Myometrial cell (primary cell): ENCODE measurements around the gene LRRC41. TPM values are rescaled to one million over a fixed set of nuclear protein-coding genes. Genes with fewer than 3 reads are reported as not detected.

ENCODE experiments used
- total RNA-seq: library from RNA; depleted of rRNA; stranded (reverse); fragments of >200 nt; gene quantifications from 2 replicates; pipeline ENCODE4 v1.2.3, GENCODE V29; 2015

The LRRC41 gene, protein sequence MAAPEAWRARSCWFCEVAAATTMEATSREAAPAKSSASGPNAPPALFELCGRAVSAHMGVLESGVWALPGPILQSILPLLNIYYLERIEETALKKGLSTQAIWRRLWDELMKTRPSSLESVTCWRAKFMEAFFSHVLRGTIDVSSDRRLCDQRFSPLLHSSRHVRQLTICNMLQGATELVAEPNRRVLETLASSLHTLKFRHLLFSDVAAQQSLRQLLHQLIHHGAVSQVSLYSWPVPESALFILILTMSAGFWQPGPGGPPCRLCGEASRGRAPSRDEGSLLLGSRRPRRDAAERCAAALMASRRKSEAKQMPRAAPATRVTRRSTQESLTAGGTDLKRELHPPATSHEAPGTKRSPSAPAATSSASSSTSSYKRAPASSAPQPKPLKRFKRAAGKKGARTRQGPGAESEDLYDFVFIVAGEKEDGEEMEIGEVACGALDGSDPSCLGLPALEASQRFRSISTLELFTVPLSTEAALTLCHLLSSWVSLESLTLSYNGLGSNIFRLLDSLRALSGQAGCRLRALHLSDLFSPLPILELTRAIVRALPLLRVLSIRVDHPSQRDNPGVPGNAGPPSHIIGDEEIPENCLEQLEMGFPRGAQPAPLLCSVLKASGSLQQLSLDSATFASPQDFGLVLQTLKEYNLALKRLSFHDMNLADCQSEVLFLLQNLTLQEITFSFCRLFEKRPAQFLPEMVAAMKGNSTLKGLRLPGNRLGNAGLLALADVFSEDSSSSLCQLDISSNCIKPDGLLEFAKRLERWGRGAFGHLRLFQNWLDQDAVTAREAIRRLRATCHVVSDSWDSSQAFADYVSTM
- total RNA-seq: 119 and 146 TPM in 2 replicates

DNA sequence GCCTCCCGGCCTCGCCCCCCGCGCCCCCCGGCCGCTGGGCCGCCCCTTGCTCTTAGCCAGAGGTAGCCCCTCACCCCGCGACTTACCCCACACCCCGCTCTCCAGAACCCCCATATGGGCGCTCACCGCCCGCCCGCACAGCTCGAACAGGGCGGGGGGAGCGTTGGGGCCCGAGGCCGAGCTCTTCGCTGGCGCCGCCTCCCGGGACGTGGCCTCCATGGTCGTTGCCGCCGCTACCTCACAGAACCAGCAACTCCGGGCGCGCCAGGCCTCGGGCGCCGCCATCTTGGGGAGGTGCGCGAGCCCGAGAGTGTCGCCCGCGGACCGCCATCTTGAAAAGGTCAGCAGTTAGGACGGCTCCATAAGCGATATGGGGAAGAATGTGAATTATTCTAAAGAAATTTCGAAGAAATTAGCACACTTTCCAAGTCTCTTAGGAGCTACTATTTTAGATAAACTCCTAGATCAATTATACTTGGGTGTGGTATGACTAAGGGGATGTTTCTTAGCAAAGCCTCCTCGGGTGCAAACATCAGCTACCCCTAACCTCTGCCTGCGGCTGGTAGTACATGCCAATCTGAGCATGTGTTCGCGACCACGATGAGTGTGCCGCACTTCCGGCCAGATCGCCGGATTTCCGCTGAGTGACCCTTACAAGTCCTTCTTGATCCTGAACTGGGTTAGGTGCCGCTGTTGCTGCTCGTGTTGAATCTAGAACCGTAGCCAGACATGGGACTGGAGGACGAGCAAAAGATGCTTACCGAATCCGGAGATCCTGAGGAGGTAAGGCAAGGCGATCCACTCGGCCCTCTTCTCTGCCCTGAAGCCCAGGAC, at the start of gene LRRC41, which contains the start of gene UQCRH:
Gene LRRC41 (minus strand): TSS at position 579 of the 834 bp plus-strand sequence. CDS start 294 bp downstream, at position 285.
Gene UQCRH (plus strand): TSS at position 661 of the 834 bp plus-strand sequence. CDS start 69 bp downstream, at position 730.

DNA sequence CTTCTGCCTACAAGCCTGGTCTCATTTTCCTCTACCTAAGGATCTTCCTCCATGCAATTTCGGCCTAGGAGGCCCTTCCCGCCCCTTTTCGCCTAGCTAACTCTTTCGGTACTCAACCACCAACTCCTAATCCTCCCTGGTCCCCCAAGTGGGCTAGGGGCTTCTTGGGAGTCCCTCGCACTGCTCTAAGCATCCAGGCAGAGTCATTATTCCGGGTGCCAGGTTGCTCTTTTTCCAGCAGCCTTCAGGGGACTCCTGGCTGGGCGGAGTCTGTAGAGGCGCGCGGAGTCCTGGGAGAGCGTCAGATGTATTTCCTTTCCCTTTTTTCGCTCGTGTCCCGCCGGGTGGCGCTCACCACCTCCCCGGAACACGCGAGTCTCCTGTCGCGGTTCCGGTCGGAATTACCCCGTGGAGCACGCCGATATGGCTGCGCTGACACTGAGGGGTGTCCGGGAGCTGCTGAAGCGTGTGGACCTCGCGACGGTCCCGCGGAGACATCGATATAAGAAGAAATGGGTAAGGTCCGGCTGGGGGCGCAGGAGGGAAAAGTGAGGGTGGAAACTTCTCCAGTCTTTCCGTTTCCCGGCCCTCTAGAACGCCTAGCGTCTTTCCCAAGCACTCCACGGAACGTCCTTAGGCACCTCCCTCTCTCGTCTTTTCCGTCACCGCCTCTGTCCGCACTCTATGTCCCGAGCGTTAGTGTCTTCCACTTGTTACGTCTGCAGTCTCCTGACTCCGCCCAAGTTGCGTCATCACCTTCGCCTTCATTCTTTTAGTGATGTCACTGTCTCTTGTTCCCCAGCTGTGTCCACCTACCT, 37.2 kb upstream of the LRRC41 start, which contains the start of gene NSUN4:
Gene NSUN4 (plus strand): TSS at position 404 of the 818 bp plus-strand sequence. CDS start 20 bp downstream, at position 424.

DNA sequence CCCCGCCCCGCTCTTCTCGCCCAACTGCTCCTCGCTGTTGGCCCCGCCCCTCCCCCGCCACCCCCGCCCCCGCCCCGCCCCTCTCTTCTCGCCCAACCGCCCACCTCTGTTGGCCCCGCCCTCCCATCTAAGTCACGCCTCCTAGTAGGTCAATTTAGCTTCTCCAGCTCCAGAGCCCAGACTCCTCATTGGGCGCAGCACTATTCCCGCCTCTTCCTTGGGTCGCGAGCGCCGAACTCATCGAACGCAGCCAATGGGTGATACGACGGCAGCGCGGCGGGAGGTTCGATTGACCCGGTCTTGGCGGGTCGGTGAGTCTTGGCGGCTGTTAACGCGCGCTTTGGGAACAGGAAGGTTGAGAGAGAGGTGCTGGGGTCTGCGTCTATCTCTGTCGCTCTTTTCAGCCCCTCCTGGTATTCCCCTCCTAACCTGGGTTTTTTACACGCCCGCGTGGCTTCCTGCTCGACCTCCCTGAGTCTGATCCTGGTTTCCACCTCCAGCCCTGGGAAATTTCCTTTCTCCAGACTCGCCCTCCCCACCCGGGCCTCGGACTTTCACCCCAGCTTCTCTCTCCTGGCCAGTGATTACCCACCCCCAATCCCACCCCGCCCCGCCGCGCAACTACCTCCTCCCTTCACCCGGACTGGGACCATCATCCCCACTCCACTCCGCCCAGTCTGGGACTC, 55.8 kb downstream of the LRRC41 start, which contains the start of gene RAD54L:
Gene RAD54L (plus strand): TSS at position 328 of the 686 bp plus-strand sequence. CDS start 643 bp downstream, outside the sequence.

Other genes starting within 250 kb of the LRRC41 start
- gene PIK3R3, start 171.0 kb downstream of the LRRC41 start, total RNA-seq: 1.9 and 2.0 TPM in 2 replicates
- 0.29 TPM in 1 of 2 replicates, not detected in the other for gene TSPAN1, start 128.5 kb downstream of the LRRC41 start, total RNA-seq
- not detected in 2 replicates for gene P3R3URF, start 127.1 kb downstream of the LRRC41 start, total RNA-seq
- 78.1 and 92.2 TPM in 2 replicates for gene POMGNT1, start 105.2 kb downstream of the LRRC41 start, total RNA-seq
- gene LURAP1, start 100.3 kb downstream of the LRRC41 start, total RNA-seq: 3.0 and 6.6 TPM in 2 replicates
- gene RAD54L, start 55.9 kb downstream of the LRRC41 start, total RNA-seq: 5.8 and 6.1 TPM in 2 replicates
- 479 and 585 TPM in 2 replicates for gene UQCRH, start 82 bp upstream of the LRRC41 start, total RNA-seq
- gene NSUN4, start 37.2 kb upstream of the LRRC41 start, total RNA-seq: 7.5 and 9.9 TPM in 2 replicates
- gene FAAH, start 90.7 kb upstream of the LRRC41 start, total RNA-seq: 0.29 and 0.89 TPM in 2 replicates
- gene DMBX1, start 186.2 kb upstream of the LRRC41 start, total RNA-seq: not detected in 2 replicates
- gene KNCN, start 248.0 kb upstream of the LRRC41 start, total RNA-seq: not detected in 2 replicates